ENCODE measurements around the gene KRT82. TPM values are rescaled to one million over a fixed set of nuclear protein-coding genes. Genes with fewer than 3 reads are reported as not detected.

The KRT82 gene
- polyA plus RNA-seq, 2 of the 4 experiments (the other 2 are of a cell fraction), result not detected

DNA sequence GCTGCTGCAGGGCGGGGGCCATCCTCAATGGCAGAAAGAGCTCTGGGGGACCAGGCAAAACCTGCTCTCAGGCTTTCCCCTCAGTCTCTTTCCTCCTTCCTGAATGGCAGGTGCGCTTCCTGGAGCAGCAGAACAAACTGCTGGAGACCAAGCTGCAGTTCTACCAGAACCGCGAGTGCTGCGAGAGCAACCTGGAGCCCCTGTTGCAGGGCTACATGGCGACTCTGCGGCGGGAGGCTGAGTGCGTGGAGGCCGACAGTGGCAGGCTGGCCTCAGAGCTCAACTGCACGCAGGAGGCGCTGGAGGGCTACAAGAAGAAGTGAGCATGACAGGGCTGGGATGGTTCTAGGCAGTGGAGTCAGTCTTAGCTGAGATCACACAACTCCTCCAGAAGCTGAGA, 62.0 kb downstream of the KRT82 start:
- Histone ChIP-seq H3K4me2 (no peak overlapping the region), H3K27ac (no peak overlapping the region), H3K9me3 (peaks cover 11% of the 10 kb centered on the region), H3K4me3 (no peak overlapping the region), H3K4me1 (peaks cover 17% of the 10 kb centered on the region)
- FAIRE-seq (no peak), DNase-seq (ENCODE audit: low read depth in 1 of 2, low spot score in 1 of 2) (no peak), ATAC-seq (no peak)
- 95% methylated on average over 12 of the region's 12 CpGs for WGBS (ENCODE audit: missing lambda C conversion rate)
- TF ChIP-seq SMC3 (IDR thresholded peaks at IDR 0.05) (no peak), RCOR1 (IDR thresholded peaks at IDR 0.05; ENCODE audit: low read depth, low read length) (no peak), NR3C1 (IDR thresholded peaks at IDR 0.05) (no peak), MYC (IDR thresholded peaks at IDR 0.05; ENCODE audit: borderline replicate concordance, low read length) (no peak)
- TF ChIP-seq, protein P1, sequence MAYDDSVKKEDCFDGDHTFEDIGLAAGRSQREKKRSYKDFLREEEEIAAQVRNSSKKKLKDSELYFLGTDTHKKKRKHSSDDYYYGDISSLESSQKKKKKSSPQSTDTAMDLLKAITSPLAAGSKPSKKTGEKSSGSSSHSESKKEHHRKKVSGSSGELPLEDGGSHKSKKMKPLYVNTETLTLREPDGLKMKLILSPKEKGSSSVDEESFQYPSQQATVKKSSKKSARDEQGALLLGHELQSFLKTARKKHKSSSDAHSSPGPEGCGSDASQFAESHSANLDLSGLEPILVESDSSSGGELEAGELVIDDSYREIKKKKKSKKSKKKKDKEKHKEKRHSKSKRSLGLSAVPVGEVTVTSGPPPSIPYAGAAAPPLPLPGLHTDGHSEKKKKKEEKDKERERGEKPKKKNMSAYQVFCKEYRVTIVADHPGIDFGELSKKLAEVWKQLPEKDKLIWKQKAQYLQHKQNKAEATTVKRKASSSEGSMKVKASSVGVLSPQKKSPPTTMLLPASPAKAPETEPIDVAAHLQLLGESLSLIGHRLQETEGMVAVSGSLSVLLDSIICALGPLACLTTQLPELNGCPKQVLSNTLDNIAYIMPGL (CRISPR knock-in tag; IDR thresholded peaks at IDR 0.05; ENCODE audit: borderline replicate concordance), result no peak
- ChIA-PET POLR2A (interaction anchor here (0.6 kb wide), 1 partner anchor 39 kb away, joined by 3 read pairs; no protein-coding TSS in a partner anchor), CTCF (interaction anchor here (1.2 to 3.0 kb wide), 8 partner anchors 11 to 536 kb away, joined by 3 to 28 read pairs (median 7); no protein-coding TSS in a partner anchor)

Other genes starting within 250 kb of the KRT82 start
- gene KRT80, start 214.3 kb downstream of the KRT82 start, polyA plus RNA-seq (2011; rRNA removed), result 59.8 and 63.1 TPM in 2 replicates
- 38.3 to 56.4 TPM (median 46.0 TPM) in 3 replicates for gene KRT80, start 214.3 kb downstream of the KRT82 start, polyA plus RNA-seq (2017; fragmentation: RNase III; extraction: RNeasy Plus Mini Kit Qiagen cat#74134 plus additional on column Dnase treatment)
- 2,033 and 2,623 TPM in 2 replicates for gene KRT7, start 173.1 kb downstream of the KRT82 start, polyA plus RNA-seq (2011; rRNA removed)
- gene KRT7, start 173.1 kb downstream of the KRT82 start, polyA plus RNA-seq (2017; fragmentation: RNase III; extraction: RNeasy Plus Mini Kit Qiagen cat#74134 plus additional on column Dnase treatment), result 3,055 to 3,652 TPM (median 3,189 TPM) in 3 replicates
- 23.5 and 43.0 TPM in 2 replicates for gene KRT86, start 131.7 kb downstream of the KRT82 start, polyA plus RNA-seq (2011; rRNA removed)
- gene KRT86, start 131.7 kb downstream of the KRT82 start, polyA plus RNA-seq (2017; fragmentation: RNase III; extraction: RNeasy Plus Mini Kit Qiagen cat#74134 plus additional on column Dnase treatment), result 331 to 441 TPM (median 378 TPM) in 3 replicates
- 1,799 and 1,935 TPM in 2 replicates for gene KRT81, start 114.8 kb downstream of the KRT82 start, polyA plus RNA-seq (2011; rRNA removed)
- 3,419 to 3,643 TPM (median 3,445 TPM) in 3 replicates for gene KRT81, start 114.8 kb downstream of the KRT82 start, polyA plus RNA-seq (2017; fragmentation: RNase III; extraction: RNeasy Plus Mini Kit Qiagen cat#74134 plus additional on column Dnase treatment)
- gene KRT83, start 84.9 kb downstream of the KRT82 start, polyA plus RNA-seq (2011; rRNA removed), result 11.6 and 20.4 TPM in 2 replicates
- gene KRT83, start 84.9 kb downstream of the KRT82 start, polyA plus RNA-seq (2017; fragmentation: RNase III; extraction: RNeasy Plus Mini Kit Qiagen cat#74134 plus additional on column Dnase treatment), result 43.3 to 52.1 TPM (median 44.8 TPM) in 3 replicates
- gene KRT85, start 38.9 kb downstream of the KRT82 start, polyA plus RNA-seq (2011; rRNA removed), result 0.07 TPM in 1 of 2 replicates, not detected in the other
- 2.9 to 4.8 TPM (median 3.7 TPM) in 3 replicates for gene KRT85, start 38.9 kb downstream of the KRT82 start, polyA plus RNA-seq (2017; fragmentation: RNase III; extraction: RNeasy Plus Mini Kit Qiagen cat#74134 plus additional on column Dnase treatment)
- not detected in 2 replicates for gene KRT84, start 20.7 kb downstream of the KRT82 start, polyA plus RNA-seq (2011; rRNA removed)
- not detected in 3 replicates for gene KRT84, start 20.7 kb downstream of the KRT82 start, polyA plus RNA-seq (2017; fragmentation: RNase III; extraction: RNeasy Plus Mini Kit Qiagen cat#74134 plus additional on column Dnase treatment)
- not detected in 2 replicates for gene KRT75, start 28.0 kb upstream of the KRT82 start, polyA plus RNA-seq (2011; rRNA removed)
- not detected in 3 replicates for gene KRT75, start 28.0 kb upstream of the KRT82 start, polyA plus RNA-seq (2017; fragmentation: RNase III; extraction: RNeasy Plus Mini Kit Qiagen cat#74134 plus additional on column Dnase treatment)
- gene KRT6B, start 45.8 kb upstream of the KRT82 start, polyA plus RNA-seq (2011; rRNA removed), result not detected in 2 replicates
- gene KRT6B, start 45.8 kb upstream of the KRT82 start, polyA plus RNA-seq (2017; fragmentation: RNase III; extraction: RNeasy Plus Mini Kit Qiagen cat#74134 plus additional on column Dnase treatment), result not detected in 3 replicates
- gene KRT6C, start 67.5 kb upstream of the KRT82 start, polyA plus RNA-seq (2011; rRNA removed), result not detected in 2 replicates
- gene KRT6C, start 67.5 kb upstream of the KRT82 start, polyA plus RNA-seq (2017; fragmentation: RNase III; extraction: RNeasy Plus Mini Kit Qiagen cat#74134 plus additional on column Dnase treatment), result not detected in 3 replicates
- gene KRT6A, start 86.9 kb upstream of the KRT82 start, polyA plus RNA-seq (2011; rRNA removed), result 0.04 and 0.09 TPM in 2 replicates
- 0.07 to 0.14 TPM (median 0.11 TPM) in 3 replicates for gene KRT6A, start 86.9 kb upstream of the KRT82 start, polyA plus RNA-seq (2017; fragmentation: RNase III; extraction: RNeasy Plus Mini Kit Qiagen cat#74134 plus additional on column Dnase treatment)
- gene KRT5, start 114.1 kb upstream of the KRT82 start, polyA plus RNA-seq (2011; rRNA removed), result 0.06 TPM in 1 of 2 replicates, not detected in the other
- 0.08 to 0.25 TPM in 2 of 3 replicates, not detected in the other for gene KRT5, start 114.1 kb upstream of the KRT82 start, polyA plus RNA-seq (2017; fragmentation: RNase III; extraction: RNeasy Plus Mini Kit Qiagen cat#74134 plus additional on column Dnase treatment)
- not detected in 2 replicates for gene KRT71, start 146.8 kb upstream of the KRT82 start, polyA plus RNA-seq (2011; rRNA removed)
- gene KRT71, start 146.8 kb upstream of the KRT82 start, polyA plus RNA-seq (2017; fragmentation: RNase III; extraction: RNeasy Plus Mini Kit Qiagen cat#74134 plus additional on column Dnase treatment), result not detected in 3 replicates
- not detected in 2 replicates for gene KRT74, start 167.5 kb upstream of the KRT82 start, polyA plus RNA-seq (2011; rRNA removed)
- not detected in 3 replicates for gene KRT74, start 167.5 kb upstream of the KRT82 start, polyA plus RNA-seq (2017; fragmentation: RNase III; extraction: RNeasy Plus Mini Kit Qiagen cat#74134 plus additional on column Dnase treatment)
- not detected in 2 replicates for gene KRT72, start 195.1 kb upstream of the KRT82 start, polyA plus RNA-seq (2011; rRNA removed)
- gene KRT72, start 195.1 kb upstream of the KRT82 start, polyA plus RNA-seq (2017; fragmentation: RNase III; extraction: RNeasy Plus Mini Kit Qiagen cat#74134 plus additional on column Dnase treatment), result not detected in 3 replicates
- gene KRT73, start 212.2 kb upstream of the KRT82 start, polyA plus RNA-seq (2011; rRNA removed), result not detected in 2 replicates
- not detected in 3 replicates for gene KRT73, start 212.2 kb upstream of the KRT82 start, polyA plus RNA-seq (2017; fragmentation: RNase III; extraction: RNeasy Plus Mini Kit Qiagen cat#74134 plus additional on column Dnase treatment)
- 0.09 TPM in 1 of 2 replicates, not detected in the other for gene KRT2, start 245.9 kb upstream of the KRT82 start, polyA plus RNA-seq (2011; rRNA removed)
- 0.08 TPM in 1 of 3 replicates, not detected in the others for gene KRT2, start 245.9 kb upstream of the KRT82 start, polyA plus RNA-seq (2017; fragmentation: RNase III; extraction: RNeasy Plus Mini Kit Qiagen cat#74134 plus additional on column Dnase treatment)